Neural cell (in vitro differentiated cells): ENCODE results near the gene KCTD16.

Experiments
- EP300 ChIP-seq: fragments of 450-650 bp; conservative IDR thresholded peaks from 2 replicates; pipeline ENCODE4 v1.6.1; 2014; ENCODE audit warnings: antibody characterized with exemption, mild to moderate bottlenecking, moderate library complexity; ENCODE audit not compliant: poor library complexity, severe bottlenecking
- EZH2 ChIP-seq: fragments of 200-600, 300-800 bp; shearing (Covaris generic), sonication (generic); IDR thresholded peaks from 2 replicates; pipeline ENCODE4 v1.6.1; 2014; ENCODE audit warnings: antibody characterized with exemption, low read length, borderline replicate concordance, mild to moderate bottlenecking; ENCODE audit not compliant: insufficient read depth, poor library complexity, severe bottlenecking
- MXI1 ChIP-seq: fragments of 450-650 bp; conservative IDR thresholded peaks from 2 replicates; pipeline ENCODE4 v1.6.1; 2014; ENCODE audit warnings: antibody characterized with exemption, mild to moderate bottlenecking; ENCODE audit not compliant: poor library complexity, severe bottlenecking
- POLR2AphosphoS5 ChIP-seq: IDR thresholded peaks from 2 replicates; pipeline ENCODE4 v1.6.1; 2012
- TAF1 ChIP-seq: IDR thresholded peaks from 2 replicates; pipeline ENCODE4 v1.6.1; 2012; ENCODE audit warnings: low read depth
- TF ChIP-seq, protein P1 (sequence below): fragments of 450-650 bp; IDR thresholded peaks from 2 replicates; pipeline ENCODE4 v1.5.1; 2014; ENCODE audit warnings: antibody characterized with exemption, mild to moderate bottlenecking, moderate library complexity; ENCODE audit not compliant: poor library complexity, severe bottlenecking

DNA sequence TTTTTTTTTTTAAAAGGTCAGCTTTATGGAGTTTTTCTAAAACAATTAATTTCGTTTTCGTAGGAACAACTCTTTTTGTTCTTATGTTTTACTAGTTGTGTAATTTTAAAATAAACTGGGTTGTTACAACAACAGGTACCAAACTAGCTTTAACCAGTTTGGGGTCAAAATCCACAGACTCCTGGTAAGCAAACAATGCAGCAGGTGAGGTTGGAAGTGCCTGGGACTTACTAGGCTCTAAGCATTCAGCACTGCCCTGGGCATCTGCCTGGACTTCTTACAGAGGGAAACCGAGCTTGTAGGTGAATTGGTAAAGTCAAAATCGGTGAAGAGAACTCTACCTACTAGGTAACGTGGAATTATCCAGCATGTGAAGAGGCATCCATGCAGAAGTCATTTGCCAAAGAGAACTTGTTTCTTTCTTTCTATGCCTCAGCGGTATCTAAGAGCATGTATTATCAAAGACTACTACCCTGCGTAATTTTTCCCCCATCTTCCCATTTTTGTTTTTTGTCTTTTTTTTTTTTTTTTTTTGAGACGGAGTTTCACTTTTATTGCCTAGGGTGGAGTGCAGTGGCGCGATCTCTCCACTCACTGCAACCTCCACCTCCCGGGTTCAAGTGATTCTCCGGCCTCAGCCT is 145.4 kb downstream of the KCTD16 start:
- TF ChIP-seq, protein P1, sequence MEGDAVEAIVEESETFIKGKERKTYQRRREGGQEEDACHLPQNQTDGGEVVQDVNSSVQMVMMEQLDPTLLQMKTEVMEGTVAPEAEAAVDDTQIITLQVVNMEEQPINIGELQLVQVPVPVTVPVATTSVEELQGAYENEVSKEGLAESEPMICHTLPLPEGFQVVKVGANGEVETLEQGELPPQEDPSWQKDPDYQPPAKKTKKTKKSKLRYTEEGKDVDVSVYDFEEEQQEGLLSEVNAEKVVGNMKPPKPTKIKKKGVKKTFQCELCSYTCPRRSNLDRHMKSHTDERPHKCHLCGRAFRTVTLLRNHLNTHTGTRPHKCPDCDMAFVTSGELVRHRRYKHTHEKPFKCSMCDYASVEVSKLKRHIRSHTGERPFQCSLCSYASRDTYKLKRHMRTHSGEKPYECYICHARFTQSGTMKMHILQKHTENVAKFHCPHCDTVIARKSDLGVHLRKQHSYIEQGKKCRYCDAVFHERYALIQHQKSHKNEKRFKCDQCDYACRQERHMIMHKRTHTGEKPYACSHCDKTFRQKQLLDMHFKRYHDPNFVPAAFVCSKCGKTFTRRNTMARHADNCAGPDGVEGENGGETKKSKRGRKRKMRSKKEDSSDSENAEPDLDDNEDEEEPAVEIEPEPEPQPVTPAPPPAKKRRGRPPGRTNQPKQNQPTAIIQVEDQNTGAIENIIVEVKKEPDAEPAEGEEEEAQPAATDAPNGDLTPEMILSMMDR = no peak
- TF ChIP-seq EP300 (no peak), POLR2AphosphoS5 (no peak), EZH2 (no peak), MXI1 (no peak), TAF1 (no peak)
